ENCODE data around the gene ERMP1. TPM values are rescaled to one million over a fixed set of nuclear protein-coding genes. Genes with fewer than 3 reads are reported as not detected.

Gene ERMP1
- polyA plus RNA-seq, 1 experiment, result 6.1 TPM

GRCh38 chr9:5848372-5848882 is 15.5 kb upstream of the ERMP1 start:
- Histone ChIP-seq H3K27ac (ENCODE audit: low read depth, low read length) (no peak overlapping the region), H3K4me3 (ENCODE audit: low read depth, low read length) (no peak overlapping the region), H3K9me3 (ENCODE audit: control insufficient read depth, insufficient read depth, low read length) (no peaks in the 10 kb centered on the region), H3K27me3 (ENCODE audit: control insufficient read depth, insufficient read depth, low read length) (peaks cover 26% of the 10 kb centered on the region)
- ChIA-PET POLR2A (no interaction called here), CTCF (interaction anchor here (1.2 to 3.0 kb wide), 2 partner anchors 16 to 38 kb away, joined by 4 to 14 read pairs; partner anchors contain the start of gene ERMP1)
- no peak for DNase-seq (ENCODE audit: low read depth, low spot score)
- no peak for TF ChIP-seq CTCF (IDR thresholded peaks at IDR 0.05; ENCODE audit: low read depth, low read length)

DNA sequence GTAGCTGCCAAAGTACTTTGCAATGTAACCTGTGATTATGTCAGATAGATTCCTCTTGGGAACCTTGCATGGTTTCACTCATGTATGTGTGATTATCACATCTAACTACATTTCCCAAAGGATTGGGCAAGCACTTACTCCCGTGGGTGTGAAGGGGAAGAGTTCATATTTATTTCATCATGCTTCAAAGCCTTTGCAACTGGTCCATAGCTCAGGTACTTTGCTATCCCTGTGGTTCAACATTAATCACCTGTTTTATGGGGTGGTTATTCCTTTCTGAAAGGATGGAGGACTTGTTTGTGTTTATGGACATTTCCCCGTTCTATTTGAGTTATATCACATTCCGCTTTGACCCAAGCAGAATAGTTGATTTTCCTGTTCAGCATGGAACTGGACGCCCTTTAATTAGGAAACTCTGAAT is 13.6 kb upstream of the ERMP1 start:
- H3K27me3 ChIP-seq (ENCODE audit: control insufficient read depth, insufficient read depth, low read length), result peaks cover 13% of the 10 kb centered on the region
- 0 out of 2 replicates have a peak, but pooled peaks cover 3% of the 10 kb centered on the region for H3K9me3 ChIP-seq (ENCODE audit: control insufficient read depth, insufficient read depth, low read length)
- CTCF ChIA-PET, result interaction anchor here (0.6 to 1.4 kb wide), 2 partner anchors 13 to 208 kb away, joined by 3 to 4 read pairs; no protein-coding TSS in a partner anchor
- DNase-seq (ENCODE audit: low read depth, low spot score), result no peak
- no peak for TF ChIP-seq CTCF (IDR thresholded peaks at IDR 0.05; ENCODE audit: low read depth, low read length)
- POLR2A ChIA-PET, result no interaction called here
- H3K4me3 ChIP-seq (ENCODE audit: low read depth, low read length), result no peak overlapping the region
- no peak overlapping the region for H3K27ac ChIP-seq (ENCODE audit: low read depth, low read length)

DNA sequence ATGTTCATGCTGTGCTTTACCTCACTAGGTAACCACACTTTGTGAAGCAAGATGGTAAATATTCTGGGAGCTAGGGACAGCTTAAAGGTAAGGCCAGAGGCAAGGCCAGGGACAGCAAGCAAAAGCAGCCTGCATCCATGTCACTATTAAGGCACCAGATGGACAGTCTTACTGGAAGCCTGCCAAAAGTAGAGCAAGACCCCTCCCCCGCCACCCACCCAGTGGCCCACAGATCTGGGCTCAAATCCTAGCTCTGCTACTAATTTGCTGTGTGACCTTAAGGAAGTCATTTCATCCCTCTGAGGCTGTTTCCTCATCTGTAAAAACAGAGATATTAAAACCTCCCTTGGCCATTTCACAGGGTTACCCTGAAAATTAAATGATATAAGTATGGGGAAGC is 13.2 kb upstream of the ERMP1 start:
- CTCF ChIA-PET, result interaction anchor here (0.6 to 1.4 kb wide), 2 partner anchors 12 to 208 kb away, joined by 3 to 4 read pairs; no protein-coding TSS in a partner anchor

GRCh38 chr9:5845157-5845531 is 12.2 kb upstream of the ERMP1 start:
- DNase-seq (ENCODE audit: low read depth, low spot score), result no peak
- peaks cover 13% of the 10 kb centered on the region for H3K27me3 ChIP-seq (ENCODE audit: control insufficient read depth, insufficient read depth, low read length)
- ChIA-PET CTCF (interaction anchor here (3.7 kb wide), 1 partner anchor 12 kb away, joined by 27 read pairs; the partner anchor contains the start of gene ERMP1), POLR2A (interaction anchor here (0.7 kb wide), 4 partner anchors 162 to 1529 kb away, joined by 3 to 4 read pairs (median 3); no protein-coding TSS in a partner anchor)
- H3K27ac ChIP-seq (ENCODE audit: low read depth, low read length), result no peak overlapping the region
- H3K9me3 ChIP-seq (ENCODE audit: control insufficient read depth, insufficient read depth, low read length), result 0 out of 2 replicates have a peak, but pooled peaks cover 3% of the 10 kb centered on the region
- no peak overlapping the region for H3K4me3 ChIP-seq (ENCODE audit: low read depth, low read length)
- no peak for TF ChIP-seq CTCF (IDR thresholded peaks at IDR 0.05; ENCODE audit: low read depth, low read length)

More for the DNA sequence above, 13.2 kb upstream of the ERMP1 start:
- TF ChIP-seq CTCF (IDR thresholded peaks at IDR 0.05; ENCODE audit: low read depth, low read length), result no peak
- Histone ChIP-seq H3K4me3 (ENCODE audit: low read depth, low read length) (no peak overlapping the region), H3K9me3 (ENCODE audit: control insufficient read depth, insufficient read depth, low read length) (0 out of 2 replicates have a peak, but pooled peaks cover 3% of the 10 kb centered on the region), H3K27me3 (ENCODE audit: control insufficient read depth, insufficient read depth, low read length) (peaks cover 13% of the 10 kb centered on the region), H3K27ac (ENCODE audit: low read depth, low read length) (no peak overlapping the region)
- DNase-seq (ENCODE audit: low read depth, low spot score), result no peak
- POLR2A ChIA-PET, result no interaction called here

- 0 out of 2 replicates have a peak, but pooled peaks cover 3% of the 10 kb centered on the region for H3K9me3 ChIP-seq (ENCODE audit: control insufficient read depth, insufficient read depth, low read length)
- no peak overlapping the region for H3K27ac ChIP-seq (ENCODE audit: low read depth, low read length)
- no peak for DNase-seq (ENCODE audit: low read depth, low spot score)
- H3K27me3 ChIP-seq (ENCODE audit: control insufficient read depth, insufficient read depth, low read length), result peaks cover 13% of the 10 kb centered on the region
- ChIA-PET POLR2A (no interaction called here), CTCF (interaction anchor here (0.6 to 3.7 kb wide), 2 partner anchors 11 to 311 kb away, joined by 3 to 27 read pairs; partner anchors contain the start of gene ERMP1)
- H3K4me3 ChIP-seq (ENCODE audit: low read depth, low read length), result no peak overlapping the region
- no peak for TF ChIP-seq CTCF (IDR thresholded peaks at IDR 0.05; ENCODE audit: low read depth, low read length)
These were observed 11.0 kb upstream of the ERMP1 start for GRCh38 chr9:5843794-5844471.
